WERI-Rb-1 (cell line): ENCODE data around the gene GPAT3.
"Not testable (repeated sequence)": the region's sequence is repeated elsewhere in the genome, so short reads cannot be mapped to it uniquely, and the experiment has no call there.

ENCODE experiments used
- DNase-seq: peaks from one replicate; pipeline ENCODE4 v3.0.0-alpha.2; 2020
- H3K27ac ChIP-seq: fragments of 250-450 bp; sonication (Bioruptor Pico); 2 replicates; pipeline ENCODE4 v1.5.1; 2020; ENCODE audit warnings: mild to moderate bottlenecking, moderate library complexity
- H3K27me3 ChIP-seq: fragments of 250-450 bp; sonication (Bioruptor Pico); 2 replicates; pipeline ENCODE4 v1.5.1; 2021; ENCODE audit warnings: mild to moderate bottlenecking, low read depth, moderate library complexity; ENCODE audit not compliant: insufficient read depth, severe bottlenecking
- H3K36me3 ChIP-seq: fragments of 250-450 bp; sonication (Bioruptor Pico); 2 replicates; pipeline ENCODE4 v1.5.1; 2020; ENCODE audit warnings: mild to moderate bottlenecking, moderate library complexity
- H3K4me3 ChIP-seq: 2 replicates; pipeline ENCODE4 v1.5.1; 2011; ENCODE audit warnings: low read depth, mild to moderate bottlenecking, control low read depth, low read length
- H3K9me3 ChIP-seq: fragments of 250-450 bp; sonication (Bioruptor Pico); 2 replicates; pipeline ENCODE4 v1.5.1; 2021; ENCODE audit warnings: mild to moderate bottlenecking, moderate library complexity; ENCODE audit not compliant: severe bottlenecking
- CTCF ChIP-seq: IDR thresholded peaks from 2 replicates; pipeline ENCODE4 v1.5.1; 2011; ENCODE audit warnings: low read depth, mild to moderate bottlenecking, control low read depth, inconsistent platforms, low read length

The GPAT3 gene

GRCh38 chr4:83535520-83536361, at the start of gene GPAT3:
Gene GPAT3 (plus strand): TSS chr4:83536108. CDS start chr4:83536623, 515 bp downstream.
- Histone ChIP-seq H3K27ac (no peak within 1 kb of the TSS), H3K27me3 (peaks cover 9% of the 10 kb centered on the region), H3K36me3 (no peaks in the 10 kb centered on the region), H3K9me3 (no peaks in the 10 kb centered on the region), H3K4me3 (peak within 1 kb of the TSS; percentile 81)
- TF ChIP-seq CTCF = no peak
- peak; percentile 58 for DNase-seq

GRCh38 chr4:83486457-83487129, 49.3 kb upstream of the GPAT3 start:
- Histone ChIP-seq H3K9me3 (no peaks in the 10 kb centered on the region), H3K36me3 (no peaks in the 10 kb centered on the region), H3K27ac (no peak overlapping the region), H3K4me3 (no peak overlapping the region), H3K27me3 (no peaks in the 10 kb centered on the region)
- no peak for DNase-seq
- no peak for TF ChIP-seq CTCF

- no peaks in the 10 kb centered on the region for H3K27me3 ChIP-seq
- H3K36me3 ChIP-seq = no peaks in the 10 kb centered on the region
- H3K4me3 ChIP-seq = no peak overlapping the region
- TF ChIP-seq CTCF = 0 out of 2 replicates have a peak, but pooled peaks have one; percentile 5
- H3K9me3 ChIP-seq = no peaks in the 10 kb centered on the region
- H3K27ac ChIP-seq = no peak overlapping the region
- peak; percentile 21 for DNase-seq
Measured at GRCh38 chr4:83489711-83490326, 46.1 kb upstream of the GPAT3 start.

DNA sequence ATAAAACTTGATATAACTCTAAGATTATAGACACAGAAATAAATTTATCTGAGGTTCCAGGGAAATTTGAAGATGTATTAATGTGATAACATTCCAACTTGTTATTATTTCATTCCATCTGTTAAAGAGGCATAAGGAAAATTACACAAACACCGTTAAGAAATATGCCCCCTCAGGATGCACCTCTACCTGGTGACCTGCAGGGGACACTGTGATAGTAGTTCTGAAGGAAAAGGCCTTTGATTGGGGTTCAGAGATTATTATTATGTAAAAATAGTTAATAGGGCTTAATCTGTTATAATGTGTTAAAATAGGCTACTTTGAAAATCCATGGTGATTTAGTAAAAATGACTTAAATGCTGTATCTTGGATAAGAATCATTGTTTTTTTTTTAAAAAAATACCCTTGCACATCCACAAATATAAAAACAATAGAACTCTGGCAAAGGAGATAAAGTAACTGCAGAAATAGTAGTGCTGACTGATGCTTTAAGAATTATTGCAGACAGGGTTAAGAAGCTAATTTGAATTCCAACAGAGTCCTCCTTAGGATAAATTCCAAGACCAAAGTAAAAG, 44.9 kb upstream of the GPAT3 start:
- no peak for DNase-seq

GRCh38 chr4:83496085-83496917, 39.6 kb upstream of the GPAT3 start:
- not testable (repeated sequence) for H3K9me3 ChIP-seq, H3K27me3 ChIP-seq, H3K4me3 ChIP-seq, H3K36me3 ChIP-seq, H3K27ac ChIP-seq, DNase-seq

More for the DNA sequence above, 44.9 kb upstream of the GPAT3 start:
- Histone ChIP-seq H3K4me3 (no peak overlapping the region), H3K9me3 (no peaks in the 10 kb centered on the region), H3K36me3 (no peaks in the 10 kb centered on the region), H3K27ac (no peak overlapping the region), H3K27me3 (no peaks in the 10 kb centered on the region)
- peak; percentile 61 for TF ChIP-seq CTCF
